GDM1 (cell line): ENCODE results near the gene SUFU.

Experiments used
- DNase-seq: peaks from one replicate; lab custom pipeline; 2025; lab: John Stamatoyannopoulos, UW

SUFU gene

GRCh38 chr10:102673819-102674511, 170.2 kb downstream of the SUFU start:
- peak; percentile 79 for DNase-seq

DNA sequence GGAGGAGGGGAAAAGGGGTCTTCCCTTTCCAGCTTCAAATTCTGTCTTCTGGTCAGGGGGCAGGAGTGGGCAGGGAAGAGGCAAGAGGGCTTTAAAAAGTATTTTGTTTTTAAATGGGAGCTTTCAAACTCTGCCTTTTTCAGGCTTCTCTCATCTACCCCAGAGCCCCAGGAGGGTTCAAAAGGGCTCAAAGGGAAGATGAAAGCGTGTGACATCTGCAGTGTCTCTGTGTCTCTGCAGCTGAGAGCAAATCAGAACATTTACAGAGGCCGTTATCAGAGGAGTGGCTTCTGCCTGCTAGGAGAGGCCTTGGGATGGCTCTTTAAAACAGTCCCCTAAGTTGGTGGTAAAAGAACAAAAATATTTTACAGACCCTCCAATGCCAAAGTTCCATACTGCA, 170.8 kb downstream of the SUFU start:
- no peak for DNase-seq

- DNase-seq = no peak
These were observed 171.4 kb downstream of the SUFU start for GRCh38 chr10:102675011-102675665.

- DNase-seq = peak; percentile 21
These were observed 172.1 kb downstream of the SUFU start for GRCh38 chr10:102675666-102676533.

- no peak for DNase-seq
These were observed 173.0 kb downstream of the SUFU start for GRCh38 chr10:102676534-102677315.

GRCh38 chr10:102677331-102678067, 173.7 kb downstream of the SUFU start:
- DNase-seq = no peak

DNA sequence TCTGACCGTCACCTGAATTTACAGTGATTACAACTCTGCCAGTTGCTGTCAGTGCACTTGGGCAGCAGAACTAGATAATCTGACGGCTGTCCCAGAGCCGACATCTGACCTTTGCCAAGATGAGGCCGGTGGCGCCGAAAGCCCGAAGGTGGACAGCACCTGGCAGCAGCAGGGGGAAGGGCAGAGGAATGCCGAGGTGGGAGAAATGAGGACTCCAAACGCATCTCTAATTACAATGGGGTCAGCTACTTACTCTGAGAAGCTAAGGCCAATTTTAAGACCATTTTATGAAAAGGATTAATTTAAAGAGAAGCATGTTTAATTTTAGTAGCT, 174.3 kb downstream of the SUFU start:
- DNase-seq = no peak

- no peak for DNase-seq
These were observed 175.1 kb downstream of the SUFU start for GRCh38 chr10:102678842-102679289.

GRCh38 chr10:102679596-102679995, 175.8 kb downstream of the SUFU start:
- no peak for DNase-seq

DNA sequence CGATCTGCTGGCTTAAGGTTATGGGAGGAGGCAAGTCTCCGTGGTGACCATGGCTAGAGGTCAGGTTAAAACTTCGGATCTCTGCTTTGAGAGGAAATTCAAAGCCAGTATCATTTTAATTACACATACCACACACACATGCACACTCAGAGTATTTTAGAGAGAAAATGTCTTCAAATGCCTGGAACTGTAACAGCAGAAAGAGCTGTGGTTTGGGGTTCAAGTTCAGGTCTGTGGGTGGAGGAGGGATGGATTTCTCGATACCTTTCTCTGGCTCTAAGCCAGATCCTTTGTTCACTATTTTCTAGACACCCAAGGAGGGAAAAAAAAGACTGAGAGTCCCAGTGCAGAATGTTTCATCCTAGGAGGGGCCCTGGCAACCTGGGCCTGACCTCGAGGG, 177.9 kb downstream of the SUFU start:
- no peak for DNase-seq

DNA sequence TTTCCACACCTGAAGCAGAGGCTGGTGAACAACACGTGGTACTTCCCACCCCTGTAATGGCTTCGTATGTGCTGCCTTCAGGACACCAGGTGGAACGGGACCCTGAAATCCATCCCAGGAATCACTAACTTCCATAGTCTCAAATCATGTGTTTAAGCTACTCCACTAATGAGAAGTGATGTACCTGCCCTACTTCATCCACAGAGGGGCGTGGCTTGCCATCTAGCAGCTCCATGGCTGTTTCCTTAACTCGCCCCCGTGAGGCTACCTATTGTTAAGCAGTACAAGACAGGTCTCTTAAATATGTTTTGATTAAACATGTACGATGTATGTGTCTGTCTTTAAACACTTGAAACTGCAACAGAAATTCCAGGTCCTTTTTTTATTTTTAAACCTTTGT, 178.6 kb downstream of the SUFU start:
- DNase-seq = no peak

DNA sequence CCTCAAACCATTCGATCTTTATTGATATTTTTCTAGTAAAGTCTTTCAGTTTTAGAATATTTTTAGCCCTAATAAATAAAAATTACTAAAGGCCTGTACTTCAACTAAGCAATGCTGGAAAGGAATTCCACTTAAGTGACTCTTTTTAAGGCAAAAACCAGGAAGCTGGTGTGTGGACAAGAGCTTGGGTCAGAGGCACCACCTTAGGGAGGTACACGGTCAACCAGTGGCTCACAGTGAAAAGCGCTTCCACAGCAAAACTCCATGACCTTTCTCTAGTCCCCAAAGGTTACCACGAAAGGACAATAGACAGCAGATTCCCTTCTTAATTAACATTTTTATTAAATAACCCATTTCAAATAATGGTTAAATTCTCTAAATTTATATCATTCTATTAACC, 179.2 kb downstream of the SUFU start:
- DNase-seq = no peak
